ENCODE results near the gene TFAM.
A peak's percentile ranks its signal among the peaks of the same experiment; 100 is the strongest.

Gene TFAM

GRCh38 chr10:58389024-58389423 is 3.8 kb downstream of the TFAM start:
- Histone ChIP-seq H3K4me2 (ENCODE audit: insufficient read depth, low read length) (peak overlapping the region; percentile 90; the same call in 1 of the 2 replicates), H3K27ac (ENCODE audit: low read length) (no peak overlapping the region), H3K27me3 (ENCODE audit: insufficient read depth, low read length, poor library complexity) (no peaks in the 10 kb centered on the region), H3K36me3 (ENCODE audit: insufficient read depth, low read length) (peaks cover 76% of the 10 kb centered on the region), H3K9me3 (ENCODE audit: insufficient read depth, low read length, severe bottlenecking) (no peaks in the 10 kb centered on the region), H3K9ac (ENCODE audit: low read depth, low read length) (no peak overlapping the region), H2AFZ (ENCODE audit: low read depth, low read length) (no peak overlapping the region), H3K4me1 (ENCODE audit: insufficient read depth, low read length) (peaks cover 39% of the 10 kb centered on the region), H3K4me3 (ENCODE audit: low read depth in 1 of 2, low read length in 2 of 2) (no peak overlapping the region), H3K79me2 (ENCODE audit: insufficient read depth, low read length) (peaks cover 68% of the 10 kb centered on the region), H4K20me1 (ENCODE audit: insufficient read depth, low read length) (peaks cover 33% of the 10 kb centered on the region)
- TF ChIP-seq CTCF (IDR thresholded peaks at IDR 0.05; ENCODE audit: borderline replicate concordance, extremely low read depth, low read length, poor library complexity, severe bottlenecking) (no peak), EZH2 (IDR thresholded peaks at IDR 0.05; ENCODE audit: borderline replicate concordance, low read depth, low read length, severe bottlenecking) (no peak)
- ATAC-seq (ENCODE audit: insufficient read depth, low read depth) (no peak), DNase-seq (no peak)

- TF ChIP-seq CTCF (IDR thresholded peaks at IDR 0.05; ENCODE audit: borderline replicate concordance, extremely low read depth, low read length, poor library complexity, severe bottlenecking) (no peak), EZH2 (IDR thresholded peaks at IDR 0.05; ENCODE audit: borderline replicate concordance, low read depth, low read length, severe bottlenecking) (no peak)
Observed at GRCh38 chr10:58393317-58393716, 8.1 kb downstream of the TFAM start.

GRCh38 chr10:58394471-58394870 is 9.3 kb downstream of the TFAM start:
- DNase-seq: no peak
- no peak overlapping the region for H3K27ac ChIP-seq (ENCODE audit: low read length)
- TF ChIP-seq EZH2 (IDR thresholded peaks at IDR 0.05; ENCODE audit: borderline replicate concordance, low read depth, low read length, severe bottlenecking): no peak
- no peak for TF ChIP-seq CTCF (IDR thresholded peaks at IDR 0.05; ENCODE audit: borderline replicate concordance, extremely low read depth, low read length, poor library complexity, severe bottlenecking)
- peaks cover 87% of the 10 kb centered on the region for H3K36me3 ChIP-seq (ENCODE audit: insufficient read depth, low read length)
- H3K27me3 ChIP-seq (ENCODE audit: insufficient read depth, low read length, poor library complexity): no peaks in the 10 kb centered on the region
- ATAC-seq (ENCODE audit: insufficient read depth, low read depth): no peak
- H3K9me3 ChIP-seq (ENCODE audit: insufficient read depth, low read length, severe bottlenecking): no peaks in the 10 kb centered on the region
- H3K79me2 ChIP-seq (ENCODE audit: insufficient read depth, low read length): peaks cover 26% of the 10 kb centered on the region
- peaks cover 3% of the 10 kb centered on the region; the same call in 1 of the 2 replicates for H3K4me1 ChIP-seq (ENCODE audit: insufficient read depth, low read length)
- no peak overlapping the region for H2AFZ ChIP-seq (ENCODE audit: low read depth, low read length)
- H3K4me2 ChIP-seq (ENCODE audit: insufficient read depth, low read length): no peak overlapping the region
- H3K9ac ChIP-seq (ENCODE audit: low read depth, low read length): no peak overlapping the region
- H4K20me1 ChIP-seq (ENCODE audit: insufficient read depth, low read length): peaks cover 16% of the 10 kb centered on the region; the same call in 1 of the 2 replicates
- H3K4me3 ChIP-seq (ENCODE audit: low read depth in 1 of 2, low read length in 2 of 2): no peak overlapping the region

More at GRCh38 chr10:58393317-58393716, 8.1 kb downstream of the TFAM start:
- no peak for ATAC-seq (ENCODE audit: insufficient read depth, low read depth)
- no peaks in the 10 kb centered on the region for H3K27me3 ChIP-seq (ENCODE audit: insufficient read depth, low read length, poor library complexity)
- H3K4me1 ChIP-seq (ENCODE audit: insufficient read depth, low read length): peaks cover 7% of the 10 kb centered on the region; the same call in 1 of the 2 replicates
- H3K27ac ChIP-seq (ENCODE audit: low read length): no peak overlapping the region
- no peaks in the 10 kb centered on the region for H3K9me3 ChIP-seq (ENCODE audit: insufficient read depth, low read length, severe bottlenecking)
- DNase-seq: no peak
- peaks cover 98% of the 10 kb centered on the region for H3K36me3 ChIP-seq (ENCODE audit: insufficient read depth, low read length)
- no peak overlapping the region for H2AFZ ChIP-seq (ENCODE audit: low read depth, low read length)
- H3K79me2 ChIP-seq (ENCODE audit: insufficient read depth, low read length): peaks cover 37% of the 10 kb centered on the region
- no peak overlapping the region for H3K4me3 ChIP-seq (ENCODE audit: low read depth in 1 of 2, low read length in 2 of 2)
- H3K9ac ChIP-seq (ENCODE audit: low read depth, low read length): no peak overlapping the region
- peaks cover 18% of the 10 kb centered on the region; the same call in 1 of the 2 replicates for H4K20me1 ChIP-seq (ENCODE audit: insufficient read depth, low read length)
- no peak overlapping the region for H3K4me2 ChIP-seq (ENCODE audit: insufficient read depth, low read length)

Measured in DND-41 (cell line).